Measurements from ENCODE around the gene ASNSD1. TPM values are rescaled to one million over a fixed set of nuclear protein-coding genes. Genes with fewer than 3 reads are reported as not detected.
"Not testable (repeated sequence)": the region's sequence is repeated elsewhere in the genome, so short reads cannot be mapped to it uniquely, and the experiment has no call there.

ASNSD1 gene
- total RNA-seq, 4 donors from 2014 or later = 68.1 to 114 (median 87.3) TPM

GRCh38 chr2:189681203-189681602, 19.9 kb downstream of the ASNSD1 start:
- in situ Hi-C loops (cut with MboI; ENCODE audit: low sequenced_read_pairs in 4 of 4) (no loop called here), intact Hi-C loops (cut with DNase I; ENCODE audit: low total_unique reads) (no loop called here)
- Histone ChIP-seq H3K4me1 (no peaks in the 10 kb centered on the region), H3K27ac (no peak overlapping the region), H3K36me3 (no peaks in the 10 kb centered on the region), H3K9me3 (no peaks in the 10 kb centered on the region), H3K27me3 (no peaks in the 10 kb centered on the region), H3K4me3 (no peak overlapping the region)
- no peak for DNase-seq
- no peak for TF ChIP-seq POLR2A (IDR thresholded peaks at IDR 0.05)
- no peak for TF ChIP-seq CTCF (IDR thresholded peaks at IDR 0.05 in 4 of 5, conservative IDR thresholded peaks at IDR 0.05 in 1 of 5)
- no peak for ATAC-seq

GRCh38 chr2:189681903-189682302, 20.6 kb downstream of the ASNSD1 start:
- TF ChIP-seq POLR2A (IDR thresholded peaks at IDR 0.05) (no peak), CTCF (IDR thresholded peaks at IDR 0.05 in 4 of 5, conservative IDR thresholded peaks at IDR 0.05 in 1 of 5) (no peak)
- in situ Hi-C loops (cut with MboI; ENCODE audit: low sequenced_read_pairs in 4 of 4) = no loop called here
- intact Hi-C loops (cut with DNase I; ENCODE audit: low total_unique reads) = no loop called here
- no peak for ATAC-seq
- no peak overlapping the region for H3K4me3 ChIP-seq
- H3K9me3 ChIP-seq = no peaks in the 10 kb centered on the region
- H3K27ac ChIP-seq = no peak overlapping the region
- DNase-seq = no peak
- no peaks in the 10 kb centered on the region for H3K4me1 ChIP-seq
- H3K27me3 ChIP-seq = no peaks in the 10 kb centered on the region
- no peaks in the 10 kb centered on the region for H3K36me3 ChIP-seq

GRCh38 chr2:189683348-189683747, 22.1 kb downstream of the ASNSD1 start:
- no peaks in the 10 kb centered on the region for H3K9me3 ChIP-seq
- no peak for DNase-seq
- no peak overlapping the region for H3K4me3 ChIP-seq
- H3K4me1 ChIP-seq = no peaks in the 10 kb centered on the region
- intact Hi-C loops (cut with DNase I; ENCODE audit: low total_unique reads) (no loop called here), in situ Hi-C loops (cut with MboI; ENCODE audit: low sequenced_read_pairs in 4 of 4) (no loop called here)
- H3K27ac ChIP-seq = no peak overlapping the region
- no peak for ATAC-seq
- no peaks in the 10 kb centered on the region for H3K36me3 ChIP-seq
- H3K27me3 ChIP-seq = no peaks in the 10 kb centered on the region
- no peak for TF ChIP-seq POLR2A (IDR thresholded peaks at IDR 0.05)
- TF ChIP-seq CTCF (IDR thresholded peaks at IDR 0.05 in 4 of 5, conservative IDR thresholded peaks at IDR 0.05 in 1 of 5) = no peak

- ATAC-seq = no peak
- Histone ChIP-seq H3K9me3 (no peaks in the 10 kb centered on the region), H3K4me3 (no peak overlapping the region), H3K27ac (no peak overlapping the region), H3K27me3 (no peaks in the 10 kb centered on the region), H3K4me1 (no peaks in the 10 kb centered on the region), H3K36me3 (no peaks in the 10 kb centered on the region)
- DNase-seq = no peak
- TF ChIP-seq POLR2A (IDR thresholded peaks at IDR 0.05) = no peak
- no peak for TF ChIP-seq CTCF (IDR thresholded peaks at IDR 0.05 in 4 of 5, conservative IDR thresholded peaks at IDR 0.05 in 1 of 5)
- in situ Hi-C loops (cut with MboI; ENCODE audit: low sequenced_read_pairs in 4 of 4) = no loop called here
- intact Hi-C loops (cut with DNase I; ENCODE audit: low total_unique reads) = no loop called here
Measured at GRCh38 chr2:189684811-189685210, 23.6 kb downstream of the ASNSD1 start.

GRCh38 chr2:189685540-189686229, 24.4 kb downstream of the ASNSD1 start:
- TF ChIP-seq POLR2A (IDR thresholded peaks at IDR 0.05) = no peak
- no peak for TF ChIP-seq CTCF (IDR thresholded peaks at IDR 0.05 in 4 of 5, conservative IDR thresholded peaks at IDR 0.05 in 1 of 5)
- Histone ChIP-seq H3K4me1 (no peaks in the 10 kb centered on the region), H3K27ac (no peak overlapping the region), H3K36me3 (no peaks in the 10 kb centered on the region), H3K9me3 (no peaks in the 10 kb centered on the region), H3K27me3 (no peaks in the 10 kb centered on the region), H3K4me3 (no peak overlapping the region)
- in situ Hi-C loops (cut with MboI; ENCODE audit: low sequenced_read_pairs in 4 of 4) (no loop called here), intact Hi-C loops (cut with DNase I; ENCODE audit: low total_unique reads) (no loop called here)
- no peak for DNase-seq
- ATAC-seq = no peak

GRCh38 chr2:189687796-189688195, 26.5 kb downstream of the ASNSD1 start:
- DNase-seq; ATAC-seq; H3K27ac ChIP-seq; H3K4me1 ChIP-seq; H3K27me3 ChIP-seq; H3K9me3 ChIP-seq; intact Hi-C loops (cut with DNase I; ENCODE audit: low total_unique reads); H3K4me3 ChIP-seq; H3K36me3 ChIP-seq; in situ Hi-C loops (cut with MboI; ENCODE audit: low sequenced_read_pairs in 4 of 4): not testable (repeated sequence)
